Medulla oblongata (tissue), 1 donor: ENCODE data around the gene DYNC1LI1.

ENCODE experiments used
- DNase-seq: peaks from one replicate; pipeline ENCODE4 v3.0.0-alpha.2; 2015; ENCODE audit errors: extremely low spot score

DYNC1LI1 gene

GRCh38 chr3:32570421-32571191 is at the start of gene DYNC1LI1:
Gene DYNC1LI1, minus strand, starts transcription at chr3:32570858. Its CDS starts 88 bp downstream, at chr3:32570770.
- peak; percentile 92 for DNase-seq

- DNase-seq: no peak
Observed at GRCh38 chr3:32619395-32619794, 48.7 kb upstream of the DYNC1LI1 start.

- no peak for DNase-seq
Observed at GRCh38 chr3:32616267-32616962, 45.8 kb upstream of the DYNC1LI1 start.

- no peak for DNase-seq
Observed at GRCh38 chr3:32614956-32615355, 44.3 kb upstream of the DYNC1LI1 start.

GRCh38 chr3:32613183-32613582 is 42.5 kb upstream of the DYNC1LI1 start:
- DNase-seq: no peak

GRCh38 chr3:32612547-32612946 is 41.9 kb upstream of the DYNC1LI1 start:
- no peak for DNase-seq

- no peak for DNase-seq
Observed at GRCh38 chr3:32607522-32607921, 36.9 kb upstream of the DYNC1LI1 start.

GRCh38 chr3:32606960-32607359 is 36.3 kb upstream of the DYNC1LI1 start:
- no peak for DNase-seq

GRCh38 chr3:32606277-32606676 is 35.6 kb upstream of the DYNC1LI1 start:
- no peak for DNase-seq

- no peak for DNase-seq
Observed at GRCh38 chr3:32603064-32603463, 32.4 kb upstream of the DYNC1LI1 start.

- DNase-seq: no peak
Observed at GRCh38 chr3:32602206-32602605, 31.5 kb upstream of the DYNC1LI1 start.

GRCh38 chr3:32601722-32602121 is 31.1 kb upstream of the DYNC1LI1 start:
- DNase-seq: no peak

GRCh38 chr3:32597656-32598055 is 27.0 kb upstream of the DYNC1LI1 start:
- DNase-seq: no peak

GRCh38 chr3:32596909-32597369 is 26.3 kb upstream of the DYNC1LI1 start:
- no peak for DNase-seq

GRCh38 chr3:32596282-32596908 is 25.7 kb upstream of the DYNC1LI1 start:
- no peak for DNase-seq

GRCh38 chr3:32595323-32595722 is 24.7 kb upstream of the DYNC1LI1 start:
- no peak for DNase-seq

GRCh38 chr3:32593903-32594525 is 23.4 kb upstream of the DYNC1LI1 start:
- DNase-seq: no peak

- no peak for DNase-seq
Observed at GRCh38 chr3:32592696-32593353, 22.2 kb upstream of the DYNC1LI1 start.

- no peak for DNase-seq
Observed at GRCh38 chr3:32592011-32592410, 21.4 kb upstream of the DYNC1LI1 start.

- no peak for DNase-seq
Observed at GRCh38 chr3:32591186-32591585, 20.5 kb upstream of the DYNC1LI1 start.

- DNase-seq: peak; percentile 41
Observed at GRCh38 chr3:32586356-32586755, 15.7 kb upstream of the DYNC1LI1 start.

GRCh38 chr3:32584660-32585059 is 14.0 kb upstream of the DYNC1LI1 start:
- DNase-seq: no peak
